ACC112 (cell line): ENCODE measurements around the gene GUCA2B.

Experiments
- H2AFZ ChIP-seq: fragments of 200-600 bp; sonication (generic); one replicate; pipeline ENCODE4 v1.6.0; 2017; ENCODE audit warnings: antibody characterized with exemption, low read length; ENCODE audit not compliant: unreplicated experiment
- H3K27ac ChIP-seq: fragments of 200-600 bp; sonication (generic); 2 replicates; pipeline ENCODE4 v1.5.1; 2014; ENCODE audit warnings: low read depth, mild to moderate bottlenecking, antibody characterized with exemption, low read length, moderate library complexity
- H3K27me3 ChIP-seq: fragments of 200-600 bp; sonication (generic); 2 replicates; pipeline ENCODE4 v1.6.1; 2014; ENCODE audit warnings: mild to moderate bottlenecking, antibody characterized with exemption, low read length, moderate library complexity, mixed read lengths; ENCODE audit not compliant: insufficient read depth
- H3K36me3 ChIP-seq: fragments of 200-600 bp; sonication (generic); 2 replicates; pipeline ENCODE4 v1.6.1; 2016; ENCODE audit warnings: mild to moderate bottlenecking, antibody characterized with exemption, low read length, moderate library complexity, mixed read lengths; ENCODE audit not compliant: insufficient read depth
- H3K4me1 ChIP-seq: fragments of 200-600 bp; sonication (generic); one replicate; pipeline ENCODE4 v1.6.1; 2016; ENCODE audit warnings: low read length, mixed read lengths; ENCODE audit not compliant: insufficient read depth, unreplicated experiment, control insufficient read depth
- H3K4me3 ChIP-seq: fragments of 200-600 bp; sonication (generic); 2 replicates; pipeline ENCODE4 v1.5.1; 2014; ENCODE audit warnings: mild to moderate bottlenecking, low read depth, low read length
- H3K79me2 ChIP-seq: fragments of 200-600 bp; sonication (generic); one replicate; pipeline ENCODE4 v1.6.0; 2016; ENCODE audit warnings: low read length; ENCODE audit not compliant: control insufficient read depth, unreplicated experiment, insufficient read depth

GUCA2B gene

DNA sequence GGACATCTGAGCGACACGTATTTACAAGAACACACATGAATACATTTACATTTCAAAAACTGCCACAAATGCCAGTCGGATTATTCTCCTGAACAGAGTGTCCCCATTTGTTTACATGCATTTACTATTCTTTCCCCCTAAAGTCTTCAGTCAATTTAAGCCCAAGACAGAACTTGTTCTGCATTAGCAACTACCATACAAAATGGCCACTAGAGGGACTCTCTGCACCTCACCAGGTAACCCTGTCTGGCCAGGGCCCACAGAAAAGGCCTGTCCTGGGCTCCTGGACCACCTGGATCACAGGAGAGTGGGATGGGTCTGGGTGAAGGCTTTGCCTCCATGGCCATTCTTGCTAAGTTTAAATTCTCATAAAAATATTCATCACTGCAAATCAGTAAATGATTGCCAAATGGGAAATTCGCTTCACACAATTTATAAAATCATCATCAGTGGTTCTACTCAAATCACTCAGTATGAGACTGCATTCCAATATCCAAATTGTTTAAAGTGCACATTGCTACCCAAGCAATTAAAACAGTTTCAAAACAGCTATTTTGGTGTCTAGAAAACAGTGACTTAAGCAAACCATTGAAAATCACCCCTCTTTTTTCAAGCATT is 23.8 kb downstream of the GUCA2B start:
- H3K4me1 ChIP-seq = peaks cover 29% of the 10 kb centered on the region
- no peak overlapping the region for H3K27ac ChIP-seq
- H3K4me3 ChIP-seq = no peak overlapping the region
- H2AFZ ChIP-seq = no peak overlapping the region
- no peaks in the 10 kb centered on the region for H3K27me3 ChIP-seq
- H3K36me3 ChIP-seq = 0 out of 2 replicates have a peak, but pooled peaks cover 6% of the 10 kb centered on the region
- H3K79me2 ChIP-seq = no peaks in the 10 kb centered on the region

DNA sequence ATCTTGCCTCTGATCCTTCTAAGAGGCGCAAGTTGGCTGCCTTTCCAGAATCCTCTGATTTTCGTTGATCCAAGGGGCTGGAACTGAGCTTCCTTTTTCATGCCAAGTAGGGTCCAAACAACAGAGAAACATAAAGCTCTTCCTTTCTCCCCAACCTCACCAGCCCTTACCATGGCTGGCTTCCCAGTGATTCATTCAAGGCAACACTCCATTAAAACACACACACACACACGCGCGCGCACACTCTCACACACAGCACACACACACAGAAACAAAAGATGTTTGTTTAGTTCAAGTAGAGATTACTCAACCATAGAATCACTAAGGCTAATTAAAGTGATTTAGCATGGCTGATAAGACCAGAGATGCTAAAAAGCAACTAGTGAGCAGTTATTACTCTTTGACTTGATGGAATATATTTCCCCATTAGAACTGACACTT is 24.4 kb downstream of the GUCA2B start:
- peaks cover 29% of the 10 kb centered on the region for H3K4me1 ChIP-seq
- H3K4me3 ChIP-seq = no peak overlapping the region
- H3K27ac ChIP-seq = no peak overlapping the region
- no peaks in the 10 kb centered on the region for H3K27me3 ChIP-seq
- no peaks in the 10 kb centered on the region for H3K79me2 ChIP-seq
- H2AFZ ChIP-seq = no peak overlapping the region
- 0 out of 2 replicates have a peak, but pooled peaks cover 6% of the 10 kb centered on the region for H3K36me3 ChIP-seq

DNA sequence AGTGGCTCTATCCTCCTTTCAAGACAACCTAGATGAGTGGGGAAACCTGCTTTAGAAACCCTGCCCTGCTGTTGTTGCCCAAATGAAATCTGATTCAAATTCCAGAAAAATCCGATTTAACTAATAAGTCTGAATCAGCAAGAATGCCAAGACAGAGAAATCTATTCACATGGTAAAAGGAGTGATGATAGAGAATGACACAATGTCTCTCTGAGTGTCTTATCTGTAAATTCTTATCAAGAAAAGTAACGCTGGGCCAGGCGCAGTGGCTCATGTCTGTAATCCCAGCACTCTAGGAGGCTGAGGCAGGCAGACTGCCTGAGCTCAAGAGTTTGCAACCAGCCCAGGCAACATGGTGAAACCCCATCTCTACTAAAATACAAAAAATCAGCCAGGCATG is 25.0 kb downstream of the GUCA2B start:
- Histone ChIP-seq H3K36me3 (0 out of 2 replicates have a peak, but pooled peaks cover 6% of the 10 kb centered on the region), H3K4me1 (peaks cover 29% of the 10 kb centered on the region), H3K79me2 (no peaks in the 10 kb centered on the region), H2AFZ (no peak overlapping the region), H3K4me3 (no peak overlapping the region), H3K27ac (no peak overlapping the region), H3K27me3 (no peaks in the 10 kb centered on the region)

DNA sequence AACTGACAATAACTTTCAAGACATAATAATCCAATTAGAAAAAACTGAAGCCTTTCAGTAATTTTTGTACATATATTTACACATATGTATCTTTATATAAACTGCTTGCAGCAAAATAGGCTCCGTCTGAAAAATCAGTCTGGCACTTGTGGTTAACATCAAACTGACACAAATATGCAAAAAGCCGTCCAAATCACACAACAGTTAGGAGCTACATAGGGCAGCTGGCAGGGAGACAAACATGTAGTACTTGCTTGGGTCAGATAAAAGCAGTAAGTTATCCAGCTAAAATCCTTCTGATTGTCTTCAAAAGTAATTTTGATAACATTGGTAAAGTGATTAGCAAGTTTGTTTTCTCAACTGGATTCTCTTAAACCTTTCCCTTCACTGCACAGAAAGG is 26.1 kb downstream of the GUCA2B start:
- H3K27ac ChIP-seq = no peak overlapping the region
- H3K36me3 ChIP-seq = 0 out of 2 replicates have a peak, but pooled peaks cover 6% of the 10 kb centered on the region
- no peak overlapping the region for H3K4me3 ChIP-seq
- no peaks in the 10 kb centered on the region for H3K79me2 ChIP-seq
- H3K27me3 ChIP-seq = no peaks in the 10 kb centered on the region
- no peak overlapping the region for H2AFZ ChIP-seq
- peaks cover 20% of the 10 kb centered on the region for H3K4me1 ChIP-seq

DNA sequence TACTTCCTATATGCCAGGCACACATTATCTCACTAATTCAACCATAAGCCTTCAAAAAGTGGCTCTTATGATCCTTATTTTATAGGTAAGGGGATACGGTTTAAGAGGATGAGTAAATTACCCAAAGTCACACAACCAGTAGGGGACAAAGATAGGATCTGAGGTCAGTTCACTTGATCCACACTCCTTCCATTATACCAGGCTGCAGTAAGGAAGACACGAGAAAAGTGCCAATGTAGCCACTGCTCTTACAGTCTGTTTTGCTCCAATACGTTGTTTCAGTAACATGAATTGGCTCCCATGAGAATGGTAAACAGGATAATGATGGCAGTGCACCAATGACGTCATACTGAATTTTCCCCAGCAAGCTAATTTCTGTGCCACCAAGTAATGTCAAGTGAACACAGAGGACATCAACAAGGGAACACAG is 26.7 kb downstream of the GUCA2B start:
- Histone ChIP-seq H2AFZ (no peak overlapping the region), H3K4me3 (no peak overlapping the region), H3K27ac (no peak overlapping the region), H3K36me3 (0 out of 2 replicates have a peak, but pooled peaks cover 6% of the 10 kb centered on the region), H3K27me3 (no peaks in the 10 kb centered on the region), H3K79me2 (no peaks in the 10 kb centered on the region), H3K4me1 (peaks cover 14% of the 10 kb centered on the region)

DNA sequence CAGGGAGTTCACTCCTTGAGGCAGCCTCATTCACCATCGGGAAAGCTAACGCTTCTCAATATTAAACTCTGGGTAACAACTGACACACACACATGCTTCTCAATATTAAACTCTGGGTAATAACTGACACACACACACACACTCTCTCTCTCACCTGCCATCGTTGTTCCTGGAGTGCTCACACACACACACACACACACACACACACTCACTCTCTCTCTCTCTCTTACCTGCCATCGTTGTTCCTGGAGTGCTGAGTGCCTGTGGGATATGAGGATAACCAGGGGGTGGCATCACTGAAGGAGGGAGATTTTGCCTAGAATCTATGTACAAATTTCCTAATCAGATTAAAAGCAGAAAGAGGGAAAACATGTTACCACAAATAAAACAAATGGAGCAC is 28.5 kb downstream of the GUCA2B start:
- H3K27ac ChIP-seq = no peak overlapping the region
- H3K4me1 ChIP-seq = peaks cover 24% of the 10 kb centered on the region
- no peaks in the 10 kb centered on the region for H3K27me3 ChIP-seq
- peaks cover 5% of the 10 kb centered on the region for H3K79me2 ChIP-seq
- no peak overlapping the region for H3K4me3 ChIP-seq
- no peak overlapping the region for H2AFZ ChIP-seq
- 0 out of 2 replicates have a peak, but pooled peaks cover 13% of the 10 kb centered on the region for H3K36me3 ChIP-seq

DNA sequence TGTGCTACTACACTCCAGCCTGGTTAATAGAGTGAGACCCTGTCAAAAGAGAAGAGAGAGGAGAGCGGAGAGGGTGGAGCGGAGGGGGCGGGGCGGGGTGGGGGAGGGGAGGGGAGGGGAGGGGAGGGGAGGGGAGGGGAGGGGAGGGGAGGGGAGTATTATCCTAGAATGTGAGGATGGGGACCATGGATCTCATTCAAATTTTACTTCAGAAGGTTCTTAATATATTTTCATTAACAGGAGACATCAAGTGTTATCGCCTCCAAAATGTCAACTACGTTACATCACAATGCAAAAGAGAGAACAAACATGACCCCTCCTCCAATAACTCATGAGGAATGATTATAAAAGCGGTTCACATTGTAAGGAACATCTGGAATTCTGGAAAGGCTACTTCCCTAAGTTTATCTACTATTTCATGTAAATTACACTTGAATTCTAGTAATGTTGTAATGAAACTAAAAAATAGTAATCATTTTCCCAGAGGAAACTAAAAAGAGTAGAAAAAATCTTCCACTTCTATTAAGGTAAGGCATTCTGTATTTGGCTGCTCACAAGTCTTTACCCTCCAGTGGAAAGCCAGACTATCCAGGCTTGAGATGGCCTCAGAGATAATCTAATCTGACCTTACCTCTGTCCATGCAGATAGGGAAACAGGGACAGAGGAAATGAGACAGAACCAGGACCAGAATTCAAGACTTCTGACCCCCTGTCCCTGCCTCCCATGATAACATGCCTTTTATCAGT is 30.2 kb downstream of the GUCA2B start:
- Histone ChIP-seq H3K27me3 (no peaks in the 10 kb centered on the region), H3K36me3 (0 out of 2 replicates have a peak, but pooled peaks cover 20% of the 10 kb centered on the region), H2AFZ (no peak overlapping the region), H3K27ac (no peak overlapping the region), H3K79me2 (peaks cover 5% of the 10 kb centered on the region), H3K4me1 (peaks cover 15% of the 10 kb centered on the region), H3K4me3 (no peak overlapping the region)

DNA sequence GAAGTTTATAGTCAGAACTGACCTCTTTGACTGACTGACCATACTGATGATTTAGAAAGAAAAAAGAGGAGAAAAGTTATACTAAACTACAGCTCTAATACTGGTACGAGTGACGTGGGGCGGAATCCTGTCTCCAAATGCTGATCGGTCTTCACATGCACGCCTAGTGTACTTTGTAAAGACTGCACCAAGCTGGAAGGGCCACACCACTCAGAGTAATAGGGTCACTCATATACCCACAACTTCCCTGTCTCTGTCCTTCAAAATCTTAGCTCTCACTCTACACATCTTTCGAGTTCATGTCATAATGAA is 30.7 kb downstream of the GUCA2B start:
- peaks cover 25% of the 10 kb centered on the region for H3K36me3 ChIP-seq

DNA sequence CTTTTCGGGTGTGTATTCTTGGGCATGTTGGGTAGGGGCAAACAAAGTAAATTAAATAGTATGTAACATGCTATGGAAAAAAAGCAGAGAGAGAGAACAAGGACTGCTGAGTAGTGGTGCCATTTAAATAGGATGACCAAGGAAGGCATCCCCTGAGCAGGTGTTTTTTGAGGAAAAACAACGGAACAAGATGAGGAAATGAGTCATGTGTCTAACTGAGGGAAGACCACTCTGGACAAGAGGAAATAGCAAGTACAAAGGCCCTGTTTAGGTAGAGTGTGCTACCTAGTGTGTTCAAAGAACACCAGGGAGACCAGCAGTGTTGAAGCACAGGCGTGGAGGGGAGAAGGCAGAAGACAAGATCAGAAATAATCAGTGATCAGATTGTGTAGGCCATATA is 31.4 kb downstream of the GUCA2B start:
- peaks cover 5% of the 10 kb centered on the region for H3K79me2 ChIP-seq
- H3K27me3 ChIP-seq = no peaks in the 10 kb centered on the region
- no peak overlapping the region for H3K4me3 ChIP-seq
- H3K4me1 ChIP-seq = peaks cover 15% of the 10 kb centered on the region
- H3K27ac ChIP-seq = no peak overlapping the region
- H2AFZ ChIP-seq = no peak overlapping the region
- peaks cover 31% of the 10 kb centered on the region for H3K36me3 ChIP-seq

More for the DNA sequence above, 30.7 kb downstream of the GUCA2B start:
- Histone ChIP-seq H3K27ac (no peak overlapping the region), H3K79me2 (peaks cover 5% of the 10 kb centered on the region), H3K4me3 (no peak overlapping the region), H3K4me1 (peaks cover 15% of the 10 kb centered on the region), H2AFZ (no peak overlapping the region), H3K27me3 (no peaks in the 10 kb centered on the region)

DNA sequence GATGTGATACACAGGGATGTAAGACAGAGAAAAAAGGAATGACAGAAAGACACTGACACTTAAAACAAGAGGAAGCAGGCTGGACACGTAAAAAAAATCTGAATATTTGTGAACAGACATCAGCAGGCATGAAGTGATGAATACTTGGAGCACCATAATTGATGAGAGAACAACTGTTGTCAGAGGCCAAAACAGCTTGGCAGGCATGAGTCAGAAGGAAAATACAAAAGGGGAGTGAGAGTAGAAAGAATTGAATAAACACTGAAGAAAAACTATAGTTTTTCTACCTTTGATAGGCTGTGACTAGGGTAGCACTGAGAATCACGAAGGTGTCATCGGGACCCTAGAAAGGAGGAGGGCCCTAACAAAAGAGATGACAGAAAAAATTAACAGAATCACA is 32.9 kb downstream of the GUCA2B start:
- no peaks in the 10 kb centered on the region for H3K27me3 ChIP-seq
- peaks cover 5% of the 10 kb centered on the region for H3K79me2 ChIP-seq
- H3K4me1 ChIP-seq = peaks cover 15% of the 10 kb centered on the region
- H3K27ac ChIP-seq = peak overlapping the region; percentile 70
- H2AFZ ChIP-seq = no peak overlapping the region
- no peak overlapping the region for H3K4me3 ChIP-seq
- H3K36me3 ChIP-seq = peaks cover 28% of the 10 kb centered on the region
